VCaP (cell line): ENCODE results near the gene ABTB2.

Experiments
- H3K27ac ChIP-seq: fragments of 450-650 bp; 2 replicates; pipeline ENCODE4 v1.5.1; 2017
- CTCF ChIP-seq: fragments of 450-650 bp; conservative IDR thresholded peaks from 2 replicates; pipeline ENCODE4 v1.5.1; 2017; ENCODE audit warnings: mild to moderate bottlenecking, moderate library complexity

ABTB2 gene

DNA sequence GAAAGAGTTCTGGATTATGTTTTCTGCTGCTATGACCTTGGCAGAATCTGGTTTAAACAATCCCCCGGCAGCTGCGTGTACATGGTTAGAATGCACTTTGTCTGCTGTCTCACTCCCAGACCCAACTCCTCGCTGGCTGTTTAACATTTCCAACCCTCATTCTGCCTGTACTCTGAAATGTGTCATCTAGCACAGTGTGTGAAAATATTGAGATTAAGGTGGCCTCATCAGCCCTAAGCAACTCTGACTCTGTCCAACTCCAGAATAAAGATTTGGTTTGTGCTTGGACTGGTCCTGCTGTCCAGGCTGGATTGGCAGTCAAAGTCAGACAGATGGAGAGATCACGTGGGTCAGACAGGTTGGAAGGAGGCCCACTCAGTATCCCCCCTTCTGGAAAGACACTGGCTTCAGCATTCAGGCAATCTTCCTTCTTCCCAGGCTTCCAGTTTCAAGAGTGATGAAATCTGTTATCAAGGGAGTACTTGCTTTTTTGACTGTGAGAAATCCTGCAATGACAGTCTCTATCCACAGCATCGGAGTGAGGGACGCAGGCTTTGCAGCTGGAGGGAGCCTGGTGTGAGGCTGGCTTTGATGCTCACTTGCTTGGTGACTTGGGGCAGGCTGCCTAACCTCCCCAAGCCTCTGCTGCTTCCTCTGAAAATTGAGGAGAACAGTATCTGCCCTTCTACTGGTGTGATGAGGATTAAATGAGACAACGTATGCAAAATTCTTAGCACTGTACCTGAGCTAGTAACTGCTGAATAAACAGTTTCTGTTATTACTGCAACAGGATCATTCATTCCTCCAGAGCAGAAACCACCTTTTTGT is 29.8 kb downstream of the ABTB2 start:
- TF ChIP-seq CTCF = no peak
- H3K27ac ChIP-seq = peak overlapping the region; percentile 93

- H3K27ac ChIP-seq = no peak overlapping the region
- no peak for TF ChIP-seq CTCF
These were observed 33.3 kb downstream of the ABTB2 start for GRCh38 chr11:34324466-34324865.

DNA sequence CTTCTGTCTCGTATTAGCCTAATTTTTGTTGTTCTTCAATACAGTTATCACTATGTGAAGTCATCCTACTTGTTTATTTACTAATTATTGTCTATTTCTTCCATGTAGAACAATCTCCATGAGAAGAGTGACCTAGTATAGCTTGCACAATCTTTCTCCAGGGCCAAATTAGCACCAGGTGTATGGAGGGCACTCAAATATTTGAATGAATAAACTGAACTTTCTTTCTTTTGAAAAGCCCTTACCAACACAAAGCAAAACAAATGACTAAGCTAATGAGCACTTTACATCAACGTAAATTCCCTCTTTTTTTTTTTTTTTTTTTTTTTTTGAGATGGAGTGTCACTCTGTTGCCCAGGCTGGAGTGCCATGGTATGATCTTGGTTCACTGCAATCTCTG is 34.2 kb downstream of the ABTB2 start:
- no peak overlapping the region for H3K27ac ChIP-seq
- TF ChIP-seq CTCF = no peak

- H3K27ac ChIP-seq = no peak overlapping the region
- TF ChIP-seq CTCF = no peak
These were observed 39.4 kb downstream of the ABTB2 start for GRCh38 chr11:34318111-34319037.

- no peak for TF ChIP-seq CTCF
- H3K27ac ChIP-seq = no peak overlapping the region
These were observed 40.1 kb downstream of the ABTB2 start for GRCh38 chr11:34317666-34318065.

GRCh38 chr11:34317036-34317360 is 40.8 kb downstream of the ABTB2 start:
- H3K27ac ChIP-seq = no peak overlapping the region
- TF ChIP-seq CTCF = no peak

DNA sequence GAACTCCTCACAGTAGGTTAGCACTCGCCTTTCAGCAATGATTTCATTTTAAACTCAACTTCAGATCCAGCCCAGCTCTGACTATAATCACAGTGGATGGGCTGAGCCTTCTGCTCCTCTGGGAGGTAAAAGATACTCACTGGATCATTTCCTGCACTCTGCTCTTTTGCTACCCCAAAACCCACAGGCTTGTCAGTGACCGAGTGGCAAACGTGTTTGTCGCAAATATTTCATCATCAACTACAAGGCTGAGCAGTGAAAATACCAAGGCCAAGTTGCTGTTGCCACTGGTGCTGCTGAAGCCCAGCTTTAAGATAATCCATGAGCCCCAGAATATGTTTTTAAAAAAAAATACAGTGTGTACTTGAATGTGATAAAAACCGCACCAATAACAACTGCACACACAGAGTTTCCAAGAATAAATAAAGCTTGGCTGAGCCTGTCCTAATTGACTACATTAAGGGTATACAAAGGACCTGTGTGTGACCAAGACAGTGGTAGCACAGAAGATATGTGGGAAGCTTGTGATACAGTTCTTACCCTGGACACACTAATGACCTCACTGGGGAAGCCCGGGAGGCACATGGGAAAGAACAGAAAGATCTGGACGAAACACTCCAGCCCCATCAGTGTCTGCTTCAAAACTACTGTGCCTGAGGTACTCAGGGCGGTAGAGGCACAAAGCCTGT is 41.3 kb downstream of the ABTB2 start:
- TF ChIP-seq CTCF = no peak
- no peak overlapping the region for H3K27ac ChIP-seq
